ENCODE measurements around the gene CYP1B1. TPM values are rescaled to one million over a fixed set of nuclear protein-coding genes. Genes with fewer than 3 reads are reported as not detected.

The CYP1B1 gene
- polyA plus RNA-seq, 3 donors: 63.2 to 250 (median 162) TPM

- H4K20me1 ChIP-seq (ENCODE audit: insufficient read depth, low read length): no peaks in the 10 kb centered on the region
- no peak overlapping the region for H3K4me2 ChIP-seq (replicated peaks; ENCODE audit: extremely low read depth, low read length, poor library complexity, severe bottlenecking)
- no peak overlapping the region for H3K27ac Mint-ChIP-seq
- peaks cover 3% of the 10 kb centered on the region for H3K4me1 Mint-ChIP-seq
- peaks cover 0 to 10% (median 4%) of the 10 kb centered on the region in 7 donors for H3K9me3 Mint-ChIP-seq
- no peak overlapping the region for H3K9ac ChIP-seq (ENCODE audit: insufficient read depth, low read length, poor library complexity, severe bottlenecking)
- TF ChIP-seq CTCF (IDR thresholded peaks at IDR 0.05): no peak
- H3K36me3 Mint-ChIP-seq: peaks cover 9 to 11% of the 10 kb centered on the region in 2 donors
- no peaks in the 10 kb centered on the region for H3K4me1 ChIP-seq (ENCODE audit: control insufficient read depth in 1 of 2, insufficient read depth in 2 of 2, low read length in 2 of 2)
- WGBS (ENCODE audit: insufficient coverage): 90% methylated on average over 6 of the region's 7 CpGs
- H3K4me3 Mint-ChIP-seq: no peak overlapping the region
- H3K4me3 ChIP-seq (replicated peaks in 1 of 3; ENCODE audit: low read depth in 2 of 3, low read length in 3 of 3): no peak overlapping the region
- H3K27me3 Mint-ChIP-seq (ENCODE audit: low read depth in 3 of 3): peaks cover 0 to 3% (median 0%) of the 10 kb centered on the region in 3 donors
- no peak for DNase-seq
- H3K36me3 ChIP-seq (replicated peaks in 1 of 2; ENCODE audit: control insufficient read depth in 1 of 2, insufficient read depth in 2 of 2, low read length in 2 of 2): peaks cover 0 to 6% of the 10 kb centered on the region in 2 donors
- H3K9me3 ChIP-seq (replicated peaks in 1 of 2; ENCODE audit: control insufficient read depth in 1 of 2, insufficient read depth in 1 of 2, low read length in 2 of 2): peaks cover 0 to 13% of the 10 kb centered on the region in 2 donors
- no peak overlapping the region for H3K27ac ChIP-seq (ENCODE audit: low read depth in 1 of 2, low read length in 2 of 2)
- H3K79me2 ChIP-seq (ENCODE audit: insufficient read depth, low read length): no peaks in the 10 kb centered on the region
- no peaks in the 10 kb centered on the region for H3K27me3 ChIP-seq (ENCODE audit: control insufficient read depth in 2 of 2, insufficient read depth in 2 of 2, low read length in 2 of 2)
- no peak overlapping the region for H2AFZ ChIP-seq (ENCODE audit: insufficient read depth, low read depth, low read length, poor library complexity, severe bottlenecking)
- intact Hi-C loops (cut with micrococcal nuclease): no loop called here
These were observed 58.1 kb downstream of the CYP1B1 start for GRCh38 chr2:38017836-38018235.

Other genes with a start within 250 kb of the CYP1B1 start
- gene RMDN2, start 150.9 kb downstream of the CYP1B1 start, polyA plus RNA-seq: 10 to 100 TPM in 2 of 3 donors, 1 to 10 TPM in 1; 7.0 to 14.3 (median 10.7) TPM